Loucy (cell line): ENCODE measurements around the gene MYEOV.

Experiments used
- H2AFZ ChIP-seq: fragments of 200-600 bp; sonication (generic); 2 replicates; pipeline ENCODE4 v1.6.0; 2016; ENCODE audit warnings: antibody characterized with exemption, mild to moderate bottlenecking, low read length, moderate library complexity
- H3F3A ChIP-seq: fragments of 200-600 bp; 2 replicates; pipeline ENCODE4 v1.6.0; 2016; ENCODE audit warnings: antibody characterized with exemption, low read depth, mild to moderate bottlenecking
- H3K27me3 ChIP-seq: fragments of 200-600 bp; sonication (generic); 2 replicates; pipeline ENCODE4 v1.6.1; 2014; ENCODE audit warnings: low read length, mild to moderate bottlenecking; ENCODE audit not compliant: insufficient read depth, poor library complexity, severe bottlenecking
- H3K36me3 ChIP-seq: fragments of 200-600 bp; sonication (generic); 2 replicates; pipeline ENCODE4 v1.6.1; 2016; ENCODE audit warnings: low read length; ENCODE audit not compliant: insufficient read depth
- H3K4me1 ChIP-seq: fragments of 200-600 bp; sonication (generic); 2 replicates; pipeline ENCODE4 v1.5.1; 2014; ENCODE audit warnings: low read length, mild to moderate bottlenecking; ENCODE audit not compliant: insufficient read depth, poor library complexity, severe bottlenecking
- H3K4me2 ChIP-seq: fragments of 200-600 bp; sonication (generic); 2 replicates; pipeline ENCODE4 v1.6.0; 2014; ENCODE audit warnings: antibody characterized with exemption, low read length, low read depth, mild to moderate bottlenecking; ENCODE audit not compliant: poor library complexity, severe bottlenecking
- H3K4me3 ChIP-seq: fragments of 200-600 bp; sonication (generic); 2 replicates; pipeline ENCODE4 v1.5.1; 2014; ENCODE audit warnings: low read length, mild to moderate bottlenecking, mixed read lengths; ENCODE audit not compliant: poor library complexity, severe bottlenecking
- H3K79me2 ChIP-seq: fragments of 200-600 bp; sonication (generic); 2 replicates; pipeline ENCODE4 v1.6.1; 2014; ENCODE audit warnings: low read length; ENCODE audit not compliant: insufficient read depth
- H3K9ac ChIP-seq: fragments of 200-600 bp; sonication (generic); 2 replicates; pipeline ENCODE4 v1.6.0; 2014; ENCODE audit warnings: mild to moderate bottlenecking, low read depth, low read length, moderate library complexity; ENCODE audit not compliant: poor library complexity, severe bottlenecking
- H3K9me2 ChIP-seq: fragments of 200-600 bp; sonication (generic); replicated peaks from 2 replicates; pipeline ENCODE4 v1.6.1; 2016; ENCODE audit warnings: low read depth, low read length, mixed read lengths
- H3K9me3 ChIP-seq: fragments of 200-600 bp; sonication (generic); 2 replicates; pipeline ENCODE4 v1.6.1; 2014; ENCODE audit warnings: mild to moderate bottlenecking, antibody characterized with exemption, low read length, low read depth; ENCODE audit not compliant: insufficient read depth
- H4K20me1 ChIP-seq: fragments of 200-600 bp; sonication (generic); 2 replicates; pipeline ENCODE4 v1.6.0; 2014; ENCODE audit warnings: antibody characterized with exemption, low read length, mild to moderate bottlenecking; ENCODE audit not compliant: insufficient read depth, poor library complexity, severe bottlenecking
- EZH2phosphoT487 ChIP-seq: fragments of 200-600 bp; IDR thresholded peaks from 2 replicates; pipeline ENCODE4 v1.6.1; 2018; ENCODE audit warnings: antibody characterized with exemption, mild to moderate bottlenecking, moderate library complexity, borderline replicate concordance
- TF ChIP-seq, protein P1 (sequence below): fragments of 200-600 bp; sonication (generic); conservative IDR thresholded peaks from 2 replicates; pipeline ENCODE4 v1.5.1; 2014; ENCODE audit warnings: mild to moderate bottlenecking, antibody characterized with exemption, low read length

The MYEOV gene

GRCh38 chr11:69333149-69333710 lies 39.3 kb downstream of the MYEOV start:
- no peak overlapping the region for H2AFZ ChIP-seq
- H3K9ac ChIP-seq, result no peak overlapping the region
- no peak for TF ChIP-seq EZH2phosphoT487
- TF ChIP-seq, protein P1, sequence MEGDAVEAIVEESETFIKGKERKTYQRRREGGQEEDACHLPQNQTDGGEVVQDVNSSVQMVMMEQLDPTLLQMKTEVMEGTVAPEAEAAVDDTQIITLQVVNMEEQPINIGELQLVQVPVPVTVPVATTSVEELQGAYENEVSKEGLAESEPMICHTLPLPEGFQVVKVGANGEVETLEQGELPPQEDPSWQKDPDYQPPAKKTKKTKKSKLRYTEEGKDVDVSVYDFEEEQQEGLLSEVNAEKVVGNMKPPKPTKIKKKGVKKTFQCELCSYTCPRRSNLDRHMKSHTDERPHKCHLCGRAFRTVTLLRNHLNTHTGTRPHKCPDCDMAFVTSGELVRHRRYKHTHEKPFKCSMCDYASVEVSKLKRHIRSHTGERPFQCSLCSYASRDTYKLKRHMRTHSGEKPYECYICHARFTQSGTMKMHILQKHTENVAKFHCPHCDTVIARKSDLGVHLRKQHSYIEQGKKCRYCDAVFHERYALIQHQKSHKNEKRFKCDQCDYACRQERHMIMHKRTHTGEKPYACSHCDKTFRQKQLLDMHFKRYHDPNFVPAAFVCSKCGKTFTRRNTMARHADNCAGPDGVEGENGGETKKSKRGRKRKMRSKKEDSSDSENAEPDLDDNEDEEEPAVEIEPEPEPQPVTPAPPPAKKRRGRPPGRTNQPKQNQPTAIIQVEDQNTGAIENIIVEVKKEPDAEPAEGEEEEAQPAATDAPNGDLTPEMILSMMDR, result no peak
- H3F3A ChIP-seq, result no peaks in the 10 kb centered on the region
- H3K79me2 ChIP-seq, result no peaks in the 10 kb centered on the region
- peaks cover 29% of the 10 kb centered on the region for H3K4me1 ChIP-seq
- no peaks in the 10 kb centered on the region for H3K27me3 ChIP-seq
- no peak overlapping the region for H3K4me2 ChIP-seq
- no peaks in the 10 kb centered on the region for H3K9me3 ChIP-seq
- no peaks in the 10 kb centered on the region for H4K20me1 ChIP-seq
- no peaks in the 10 kb centered on the region for H3K36me3 ChIP-seq
- no peak overlapping the region for H3K4me3 ChIP-seq
- H3K9me2 ChIP-seq, result no peaks in the 10 kb centered on the region

DNA sequence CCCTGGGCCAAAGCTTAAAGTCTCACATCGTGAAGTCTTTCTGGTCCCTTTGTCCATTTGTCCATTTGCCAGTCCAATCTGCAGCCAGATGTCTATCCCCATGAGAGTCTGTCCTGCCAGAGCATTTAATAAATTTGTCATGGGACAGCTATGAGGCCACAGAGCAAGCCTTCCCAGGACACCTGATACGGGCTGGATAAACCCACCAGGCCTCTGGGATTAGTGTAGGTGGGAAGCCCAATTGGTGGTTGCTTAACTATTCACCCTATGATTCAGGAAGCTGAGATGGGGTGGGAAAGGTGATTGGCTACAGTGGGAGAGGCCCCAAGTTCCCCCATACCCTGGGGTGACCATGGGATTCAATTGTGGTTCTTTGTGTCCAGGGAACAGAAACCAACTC lies 39.9 kb downstream of the MYEOV start:
- H3K4me1 ChIP-seq, result peaks cover 29% of the 10 kb centered on the region
- H3K36me3 ChIP-seq, result no peaks in the 10 kb centered on the region
- no peaks in the 10 kb centered on the region for H4K20me1 ChIP-seq
- no peak for TF ChIP-seq EZH2phosphoT487
- TF ChIP-seq, protein P1, result no peak
- H3K4me2 ChIP-seq, result no peak overlapping the region
- H2AFZ ChIP-seq, result no peak overlapping the region
- H3K79me2 ChIP-seq, result no peaks in the 10 kb centered on the region
- no peaks in the 10 kb centered on the region for H3K27me3 ChIP-seq
- no peak overlapping the region for H3K9ac ChIP-seq
- no peaks in the 10 kb centered on the region for H3K9me2 ChIP-seq
- no peak overlapping the region for H3K4me3 ChIP-seq
- H3K9me3 ChIP-seq, result no peaks in the 10 kb centered on the region
- no peaks in the 10 kb centered on the region for H3F3A ChIP-seq

DNA sequence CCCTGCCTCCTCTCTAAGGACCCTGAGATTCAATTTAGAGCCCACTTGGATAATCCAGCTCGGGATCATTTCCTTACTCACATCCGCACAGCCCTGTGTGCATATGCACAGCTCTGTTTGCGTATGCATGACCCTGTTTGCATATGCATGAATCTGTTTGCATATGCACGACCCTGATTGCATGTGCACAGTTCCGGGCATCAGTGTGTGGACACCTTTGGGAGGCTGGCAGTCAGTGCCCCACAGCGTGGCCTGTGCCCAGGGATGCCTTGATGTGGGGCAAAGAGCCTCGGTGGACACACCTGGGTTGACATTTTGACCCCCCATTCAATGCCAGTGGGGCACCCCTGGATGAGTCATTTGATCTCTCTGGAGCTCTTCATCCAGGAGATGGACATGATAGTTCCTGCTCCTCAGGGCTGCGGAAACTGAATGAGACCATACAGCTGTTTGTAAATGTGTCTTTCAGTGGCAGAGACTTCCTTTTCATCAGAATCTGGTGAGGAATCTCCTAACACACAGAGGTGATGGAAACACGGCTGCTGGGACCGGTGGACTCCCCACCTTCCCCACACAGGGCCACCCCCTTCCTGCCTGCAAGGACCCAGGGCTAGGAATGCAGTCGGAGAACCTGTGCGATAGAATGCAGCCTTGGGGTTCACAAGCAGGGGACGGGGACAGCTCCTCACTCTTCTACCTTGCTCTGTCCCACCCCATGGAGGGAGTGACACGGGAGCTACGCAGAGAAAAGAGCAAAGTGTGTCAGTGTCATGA lies 41.2 kb downstream of the MYEOV start:
- Histone ChIP-seq H3K36me3 (no peaks in the 10 kb centered on the region), H3K4me3 (no peak overlapping the region), H3F3A (no peaks in the 10 kb centered on the region), H3K9ac (no peak overlapping the region), H2AFZ (no peak overlapping the region), H4K20me1 (no peaks in the 10 kb centered on the region), H3K9me2 (no peaks in the 10 kb centered on the region), H3K4me1 (peaks cover 29% of the 10 kb centered on the region), H3K79me2 (no peaks in the 10 kb centered on the region), H3K9me3 (no peaks in the 10 kb centered on the region), H3K4me2 (no peak overlapping the region), H3K27me3 (no peaks in the 10 kb centered on the region)
- TF ChIP-seq, protein P1, result no peak
- no peak for TF ChIP-seq EZH2phosphoT487
